Pulmonary artery endothelial cell (primary cell): ENCODE data around the gene NT5DC2. TPM values are rescaled to one million over a fixed set of nuclear protein-coding genes. Genes with fewer than 3 reads are reported as not detected.

ENCODE experiments used
- DNase-seq: peaks from one replicate; pipeline ENCODE4 v3.0.0-alpha.2; 2011; ENCODE audit warnings: low read depth, low spot score
- total RNA-seq: library from RNA; depleted of rRNA; stranded (reverse); fragments of >200 nt; gene quantifications from 2 replicates; pipeline ENCODE4 v1.2.3, GENCODE V29; 2014

Gene NT5DC2
- total RNA-seq, 1 donor from 2014 or later = 53.8 TPM

DNA sequence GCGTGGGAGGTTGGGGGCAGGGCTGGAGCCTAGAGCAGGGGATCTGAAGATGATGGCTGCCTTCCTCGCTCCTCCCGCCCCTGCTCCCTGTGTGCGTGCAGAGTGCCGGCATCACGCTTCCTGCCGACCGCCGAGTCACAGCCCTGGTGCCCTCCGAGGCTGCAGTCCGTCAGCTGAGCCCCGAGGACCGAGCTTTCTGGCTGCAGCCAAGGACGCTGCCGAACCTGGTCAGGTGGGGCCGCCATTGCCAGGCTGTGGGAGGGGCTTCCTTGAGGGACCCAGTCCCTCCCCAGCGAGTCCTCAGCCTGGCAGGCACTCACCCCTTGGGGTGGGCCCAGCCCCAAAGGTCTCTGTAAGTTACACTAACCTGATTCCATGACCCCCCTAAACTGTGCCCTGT lies 20.9 kb downstream of the NT5DC2 start:
- no peak for DNase-seq

DNA sequence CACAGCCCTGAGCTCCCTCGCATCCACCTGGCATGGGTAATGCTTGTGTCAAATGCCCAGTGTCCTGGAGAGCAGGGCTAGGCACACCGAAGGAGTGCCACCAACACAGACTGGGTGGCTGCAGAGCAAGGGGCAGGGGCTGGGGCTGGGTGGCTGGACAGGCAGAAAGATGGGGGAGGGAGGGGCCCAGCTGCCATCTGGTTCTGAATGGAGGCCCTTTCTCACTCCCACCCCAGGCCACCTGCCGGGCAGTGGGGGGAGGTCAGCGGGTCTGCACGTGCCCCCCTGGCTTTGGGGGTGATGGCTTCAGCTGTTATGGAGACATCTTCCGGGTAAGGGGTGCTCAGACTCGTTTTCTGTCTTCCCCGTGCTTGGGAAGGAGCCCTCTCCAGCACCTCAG lies 21.6 kb downstream of the NT5DC2 start:
- no peak for DNase-seq

DNA sequence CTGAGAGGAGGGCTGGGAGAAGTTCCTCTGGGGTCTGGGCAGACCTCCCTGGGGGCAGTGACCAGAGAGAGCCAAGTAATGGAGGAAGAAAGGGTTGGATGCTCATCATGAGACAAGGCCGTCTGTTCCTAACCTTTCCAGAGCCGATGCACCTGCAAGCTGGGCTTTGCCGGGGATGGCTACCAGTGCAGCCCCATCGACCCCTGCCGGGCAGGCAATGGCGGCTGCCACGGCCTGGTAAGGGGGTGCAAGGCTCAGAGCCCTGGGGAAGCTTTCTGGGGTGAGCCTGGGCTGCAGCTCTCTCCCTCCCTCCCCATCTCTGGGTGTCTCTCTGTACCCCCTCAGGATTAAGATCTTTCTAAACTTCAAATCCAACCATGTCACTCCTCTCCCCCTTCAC lies 22.1 kb downstream of the NT5DC2 start:
- no peak for DNase-seq

DNA sequence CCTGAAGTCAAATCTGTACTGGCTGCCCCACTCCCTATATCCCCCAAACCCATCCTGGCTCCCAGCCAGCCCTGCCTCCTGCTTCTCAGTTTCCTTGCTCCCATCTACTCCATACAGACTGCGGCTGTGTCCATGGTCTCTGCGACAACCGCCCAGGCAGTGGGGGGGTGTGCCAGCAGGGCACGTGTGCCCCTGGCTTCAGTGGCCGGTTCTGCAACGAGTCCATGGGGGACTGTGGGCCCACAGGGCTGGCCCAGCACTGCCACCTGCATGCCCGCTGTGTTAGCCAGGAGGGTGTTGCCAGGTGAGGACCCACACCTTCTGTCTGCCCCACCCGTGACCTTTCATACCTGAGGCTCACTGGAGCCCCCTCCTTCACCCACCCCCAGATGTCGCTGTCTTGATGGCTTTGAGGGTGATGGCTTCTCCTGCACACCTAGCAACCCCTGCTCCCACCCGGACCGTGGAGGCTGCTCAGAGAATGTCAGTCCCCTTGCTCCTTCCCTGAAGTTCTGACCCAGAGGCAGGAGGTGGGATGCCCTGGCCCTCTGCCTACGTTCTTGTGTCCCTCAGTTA lies 23.8 kb downstream of the NT5DC2 start:
- DNase-seq = no peak

DNA sequence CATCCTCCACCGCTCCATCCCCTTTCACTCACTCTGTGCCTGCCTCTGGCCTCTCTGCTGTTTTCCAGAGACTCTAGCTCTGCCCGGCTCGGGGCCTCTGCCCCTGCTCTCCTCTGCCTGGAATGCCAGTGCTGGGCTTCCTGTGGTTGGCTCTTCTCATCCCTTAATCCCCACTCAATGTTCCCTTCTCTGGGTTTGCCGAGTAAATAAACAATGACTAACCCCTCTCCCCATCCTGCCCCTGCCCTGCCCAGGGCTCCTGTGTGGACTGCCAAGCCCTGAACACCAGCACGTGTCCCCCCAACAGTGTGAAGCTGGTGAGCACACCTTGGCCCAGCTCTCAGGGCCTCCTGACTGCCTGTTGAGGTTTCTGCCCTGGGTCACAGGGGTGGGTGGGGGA lies 26.3 kb downstream of the NT5DC2 start:
- no peak for DNase-seq

DNA sequence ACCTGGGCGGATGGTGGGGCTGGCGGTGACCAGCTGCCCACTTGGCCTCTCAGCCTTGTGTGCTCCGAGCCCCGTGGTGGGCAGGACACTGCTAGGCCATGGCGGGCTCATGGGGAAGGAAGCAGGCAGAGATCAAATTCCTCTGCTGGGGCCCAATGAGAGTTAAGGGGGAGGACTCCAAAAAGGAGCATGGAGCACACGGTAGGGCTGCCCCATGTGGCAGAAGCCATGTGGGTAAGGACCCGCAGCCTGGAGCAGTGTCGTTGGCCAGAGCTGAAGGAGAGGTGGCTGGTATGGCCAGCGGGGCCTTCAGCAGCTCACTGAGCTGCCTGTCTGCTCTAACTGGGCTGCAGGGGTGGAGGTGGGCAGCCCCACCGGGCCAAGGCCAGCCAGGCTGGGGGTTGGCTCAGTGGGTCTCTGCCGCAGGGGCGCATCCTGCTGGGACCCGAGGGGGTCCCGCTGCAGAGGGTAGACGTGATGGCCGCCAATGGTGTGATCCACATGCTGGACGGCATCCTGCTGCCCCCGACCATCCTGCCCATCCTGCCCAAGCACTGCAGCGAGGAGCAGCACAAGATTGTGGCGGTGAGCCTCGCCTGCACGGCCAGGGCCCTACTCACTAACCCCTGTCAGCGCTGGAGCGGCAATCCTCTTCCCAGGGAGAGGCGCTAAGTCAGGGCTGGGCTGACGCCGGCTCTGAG lies 27.2 kb downstream of the NT5DC2 start:
- DNase-seq = no peak

DNA sequence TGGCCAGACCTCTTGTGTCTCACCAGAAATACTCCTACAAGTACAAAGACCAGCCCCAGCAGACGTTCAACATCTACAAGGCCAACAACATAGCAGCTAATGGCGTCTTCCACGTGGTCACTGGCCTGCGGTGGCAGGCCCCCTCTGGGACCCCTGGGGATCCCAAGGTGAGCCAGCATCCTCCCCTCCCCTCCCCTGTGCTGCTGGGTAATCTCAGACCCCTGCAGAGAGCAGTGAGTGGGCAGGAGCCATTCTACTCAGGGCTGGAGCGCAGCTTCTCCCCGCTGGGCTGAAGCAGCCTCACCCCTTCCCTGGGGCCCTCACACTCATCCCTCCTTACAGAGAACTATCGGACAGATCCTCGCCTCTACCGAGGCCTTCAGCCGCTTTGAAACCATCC lies 28.7 kb downstream of the NT5DC2 start:
- no peak for DNase-seq

DNA sequence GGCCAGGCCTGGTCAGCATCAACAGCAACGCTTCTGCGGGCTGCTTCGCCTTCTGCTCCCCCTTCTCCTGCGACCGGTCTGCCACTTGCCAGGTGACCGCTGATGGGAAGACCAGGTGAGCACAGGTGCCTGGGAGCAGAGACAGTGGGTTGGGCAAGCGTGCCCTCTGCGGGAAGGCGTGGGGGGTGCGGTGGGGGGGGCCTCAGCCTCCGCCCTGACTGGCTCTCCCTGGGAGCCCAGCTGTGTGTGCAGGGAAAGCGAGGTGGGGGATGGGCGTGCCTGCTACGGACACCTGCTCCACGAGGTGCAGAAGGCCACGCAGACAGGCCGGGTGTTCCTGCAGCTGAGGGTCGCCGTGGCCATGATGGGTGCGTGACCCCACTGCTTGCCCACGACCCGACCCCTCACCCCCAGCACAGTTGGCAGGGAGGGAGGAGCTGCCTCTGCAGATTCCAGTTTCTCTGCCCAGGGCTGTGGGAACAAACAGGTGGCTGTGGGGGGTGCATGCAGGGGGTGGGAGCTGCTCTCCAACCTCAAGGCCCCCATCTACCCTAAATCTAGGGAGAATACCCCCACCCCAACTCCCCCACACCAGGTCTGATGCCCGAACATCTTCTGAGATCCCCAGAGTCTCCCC lies 29.8 kb downstream of the NT5DC2 start:
- DNase-seq = no peak

DNA sequence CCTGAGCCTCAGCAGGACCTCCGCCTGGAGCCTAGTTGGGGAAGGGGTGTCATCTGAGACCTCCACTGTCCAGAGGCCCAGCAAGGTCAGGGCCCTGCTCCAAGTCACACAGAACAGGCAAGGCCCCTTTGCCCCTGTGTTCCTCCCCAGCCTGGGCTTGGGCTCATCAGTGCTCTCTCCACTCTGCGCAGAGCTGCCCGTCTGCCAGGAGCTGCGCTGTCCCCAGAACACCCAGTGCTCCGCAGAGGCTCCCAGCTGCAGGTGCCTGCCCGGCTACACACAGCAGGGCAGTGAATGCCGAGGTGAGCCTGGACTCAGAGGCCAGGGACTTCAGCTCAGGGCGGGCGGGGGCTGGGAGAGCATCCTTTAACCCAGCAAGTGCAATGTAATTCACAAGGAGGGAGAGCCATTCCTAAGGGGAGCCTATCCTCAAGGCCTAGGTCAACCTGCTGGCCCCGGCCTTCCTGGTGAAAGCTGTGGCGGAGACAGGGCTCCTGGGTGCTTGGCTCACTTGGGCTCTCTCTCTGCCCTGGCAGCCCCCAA lies 30.8 kb downstream of the NT5DC2 start:
- no peak for DNase-seq

DNA sequence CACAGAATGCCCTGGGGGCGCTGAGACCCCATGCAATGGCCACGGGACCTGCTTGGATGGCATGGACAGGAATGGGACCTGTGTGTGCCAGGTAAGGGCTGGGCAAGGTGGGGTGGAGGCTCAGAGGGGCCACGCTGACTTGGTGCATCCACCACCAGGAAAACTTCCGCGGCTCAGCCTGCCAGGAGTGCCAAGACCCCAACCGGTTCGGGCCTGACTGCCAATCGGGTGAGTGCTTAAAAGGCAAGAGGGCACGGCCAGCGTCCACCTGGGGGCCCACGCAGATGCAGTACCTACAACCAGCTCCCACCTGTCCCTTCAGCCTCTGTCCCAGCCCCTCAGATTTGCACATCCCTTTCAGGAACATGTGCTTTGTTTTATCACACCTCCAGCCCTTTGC lies 31.7 kb downstream of the NT5DC2 start:
- no peak for DNase-seq

DNA sequence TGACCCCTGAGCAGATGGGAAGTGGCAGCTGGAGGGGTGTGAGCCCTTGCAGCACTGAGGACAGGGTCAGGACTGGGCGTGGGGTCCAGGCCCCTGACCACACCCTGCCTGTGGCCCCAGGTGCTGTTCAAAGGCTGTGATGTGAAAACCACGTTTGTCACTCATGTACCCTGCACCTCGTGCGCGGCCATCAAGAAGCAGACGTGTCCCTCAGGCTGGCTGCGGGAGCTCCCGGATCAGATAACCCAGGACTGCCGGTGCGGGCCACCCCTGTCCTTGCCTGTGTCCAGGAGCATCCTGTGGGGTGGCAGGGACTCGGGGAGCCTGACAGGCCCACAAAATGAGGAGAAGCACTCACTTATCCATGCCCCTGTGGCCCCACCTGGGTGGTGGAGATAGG lies 32.6 kb downstream of the NT5DC2 start:
- no peak for DNase-seq

DNA sequence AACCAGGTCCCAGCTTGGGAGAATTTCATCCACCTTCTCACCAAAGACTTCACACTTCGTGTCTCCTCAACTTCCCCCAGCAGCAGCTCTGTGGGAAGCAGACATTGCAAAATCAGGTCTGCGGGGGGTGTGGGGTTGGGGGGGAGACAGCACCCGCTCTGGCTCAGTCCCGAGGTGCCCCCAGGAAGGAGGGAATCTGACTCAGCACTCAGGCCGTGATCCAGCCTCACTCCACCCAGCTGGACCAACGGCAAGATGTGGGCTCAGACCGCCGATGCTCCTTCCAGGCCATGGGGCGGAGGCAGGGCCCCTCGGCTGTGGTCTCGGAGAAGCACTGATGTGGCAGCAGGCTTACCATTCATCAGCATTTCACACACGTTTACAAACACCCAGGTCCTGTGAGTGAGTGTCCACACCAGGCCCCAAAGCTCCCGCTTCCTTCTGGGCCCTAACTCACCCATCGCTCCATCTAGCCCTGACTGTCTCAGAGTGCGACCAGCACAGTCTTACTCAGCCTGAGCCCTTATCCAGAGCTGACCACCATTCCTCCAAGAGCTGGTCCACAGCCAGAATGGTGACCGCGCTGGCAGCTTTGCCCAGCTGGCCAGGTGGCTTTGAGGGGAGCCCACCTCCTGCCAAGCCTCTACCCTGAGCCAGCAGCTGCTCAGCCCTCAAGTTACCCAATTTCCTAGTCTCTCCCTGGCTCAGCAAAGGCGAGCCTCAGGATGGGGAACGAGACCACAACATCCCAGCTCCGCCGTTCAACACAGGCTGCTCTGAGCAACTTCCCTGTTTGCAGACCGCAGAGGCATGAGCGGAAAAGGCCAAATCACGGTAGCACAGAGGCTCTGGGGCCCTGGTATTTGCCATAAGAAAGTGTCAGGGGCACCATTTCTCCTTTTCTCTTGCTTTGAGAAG lies 35.3 kb downstream of the NT5DC2 start:
- DNase-seq = no peak

DNA sequence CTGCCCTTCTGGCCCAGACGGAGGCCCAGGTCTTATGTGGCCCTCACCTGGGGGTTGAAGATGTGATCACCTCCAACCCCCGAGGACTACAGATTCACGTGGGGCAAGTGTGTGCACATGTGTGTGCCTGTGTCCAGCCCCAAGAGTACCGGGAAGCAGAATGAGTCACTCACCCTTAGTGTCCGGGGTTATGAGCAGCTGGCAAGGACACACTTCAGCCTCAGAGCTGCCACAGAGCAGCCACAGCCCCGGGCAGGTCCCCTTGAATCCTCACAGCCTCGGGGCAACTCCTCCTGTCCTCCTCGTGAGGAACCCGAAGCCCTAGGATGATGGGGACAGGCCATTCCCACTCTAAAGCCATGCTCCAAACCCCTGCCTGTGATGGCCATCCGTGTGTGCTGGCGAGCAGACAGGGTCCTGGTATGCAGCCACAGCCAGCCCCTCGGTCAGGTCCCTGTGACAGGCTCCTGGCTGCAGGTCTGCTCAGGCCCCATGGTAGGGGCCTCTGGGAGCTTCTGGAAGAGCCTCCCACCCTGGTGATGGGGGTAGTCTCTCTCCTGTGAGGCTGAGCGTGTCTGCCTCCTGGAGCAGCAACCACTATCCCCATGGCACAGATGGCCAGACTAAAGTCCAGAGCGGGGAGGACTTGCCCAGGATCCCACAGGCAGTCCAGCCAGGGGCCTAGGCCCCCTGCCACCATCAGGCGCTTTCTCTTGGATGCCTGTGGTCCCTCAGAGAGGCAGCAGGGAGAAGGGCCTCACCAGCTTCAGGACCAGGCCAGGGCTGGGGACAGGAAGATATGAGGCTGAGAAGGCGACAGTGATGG lies 37.7 kb downstream of the NT5DC2 start:
- peak; percentile 55 for DNase-seq

DNA sequence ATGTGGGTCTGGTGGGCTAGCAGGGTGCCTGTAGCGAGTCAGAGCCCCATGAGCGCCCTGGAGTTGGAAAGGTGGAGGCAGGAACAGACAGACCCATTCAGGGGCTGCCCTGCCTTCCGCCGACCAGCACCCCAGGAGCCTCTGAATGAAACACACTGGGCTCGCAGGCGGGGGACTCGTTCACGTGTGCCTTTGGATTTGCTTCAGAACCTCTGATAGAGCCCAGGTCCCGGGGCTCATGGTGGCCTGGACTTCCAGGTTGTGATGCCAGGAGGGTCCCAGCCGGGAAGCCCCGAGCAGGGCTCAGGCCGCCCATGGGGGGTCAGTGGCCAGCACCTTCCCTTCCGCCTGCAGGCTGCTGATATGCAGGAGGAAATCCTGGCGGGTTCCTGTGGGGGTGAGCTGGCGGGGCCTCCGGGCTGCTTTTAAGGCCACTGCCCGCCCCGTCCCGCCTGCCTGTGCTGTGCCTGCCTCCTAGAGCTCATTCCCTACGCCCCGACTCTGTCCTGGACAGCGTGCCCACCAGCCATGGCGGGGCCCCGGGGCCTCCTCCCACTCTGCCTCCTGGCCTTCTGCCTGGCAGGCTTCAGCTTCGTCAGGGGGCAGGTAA lies 38.7 kb downstream of the NT5DC2 start, which contains the start of gene STAB1:
STAB1 (plus strand) TSS at position 453 of the 610 bp plus-strand sequence; CDS start at position 529, 76 bp downstream.
- DNase-seq = peak; percentile 86

DNA sequence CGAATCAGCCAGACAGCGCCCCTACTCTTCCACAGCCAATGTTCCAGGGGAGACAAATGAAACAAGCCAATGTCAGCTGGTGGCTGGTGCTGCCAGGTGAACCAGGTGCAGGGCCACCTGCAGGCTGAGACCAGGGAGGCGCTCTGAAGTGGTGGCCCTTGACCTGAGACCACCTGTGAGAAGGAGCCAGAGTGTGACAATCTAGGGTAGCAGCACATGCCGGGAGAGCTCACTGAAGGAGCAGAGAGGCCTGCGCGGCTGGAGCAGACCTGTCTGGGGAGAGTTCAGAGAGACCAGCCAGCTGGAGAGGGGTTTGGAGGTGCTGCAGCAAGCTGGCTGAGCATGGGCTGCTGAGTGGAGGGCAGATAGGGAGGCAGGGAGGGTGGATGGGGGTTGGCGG lies 39.2 kb downstream of the NT5DC2 start:
- DNase-seq = no peak

DNA sequence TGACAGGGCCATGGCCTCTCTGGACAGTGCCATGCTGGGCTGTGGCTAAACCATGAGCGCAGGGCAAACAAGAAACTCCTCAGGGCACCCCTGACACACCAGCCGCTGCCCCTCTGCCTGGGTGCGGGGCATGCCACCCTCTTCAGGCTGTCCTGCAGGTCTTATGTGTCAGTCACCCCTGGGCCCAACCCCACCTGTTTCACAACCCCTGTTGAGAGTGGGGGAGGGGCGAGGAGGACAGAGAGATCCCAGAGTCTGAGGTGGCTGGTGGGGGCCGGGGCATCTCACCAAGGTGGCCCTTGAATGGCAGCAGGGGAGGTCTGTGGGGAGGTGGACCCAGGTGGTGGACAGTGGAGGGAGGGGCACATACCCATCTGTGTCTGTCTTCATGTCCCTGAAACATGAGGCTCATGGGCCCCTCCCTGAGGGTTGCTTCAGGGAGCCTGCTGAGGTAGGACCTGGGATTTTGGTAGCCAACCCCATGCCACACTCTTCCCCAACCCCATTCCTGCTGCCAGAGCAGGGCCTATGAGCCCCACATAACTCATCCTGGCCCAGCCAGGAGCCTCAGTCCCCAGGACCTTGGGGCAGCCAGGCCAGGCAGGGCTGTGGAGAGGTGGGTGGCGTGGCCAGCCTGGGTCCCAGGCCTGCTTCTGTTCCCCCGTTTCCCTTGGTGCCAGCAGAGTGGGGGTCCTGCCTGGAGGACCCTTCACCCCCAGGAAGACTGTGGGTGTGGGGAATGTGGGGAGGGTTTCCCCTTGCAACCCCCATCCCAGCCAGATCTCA lies 40.2 kb downstream of the NT5DC2 start:
- no peak for DNase-seq

DNA sequence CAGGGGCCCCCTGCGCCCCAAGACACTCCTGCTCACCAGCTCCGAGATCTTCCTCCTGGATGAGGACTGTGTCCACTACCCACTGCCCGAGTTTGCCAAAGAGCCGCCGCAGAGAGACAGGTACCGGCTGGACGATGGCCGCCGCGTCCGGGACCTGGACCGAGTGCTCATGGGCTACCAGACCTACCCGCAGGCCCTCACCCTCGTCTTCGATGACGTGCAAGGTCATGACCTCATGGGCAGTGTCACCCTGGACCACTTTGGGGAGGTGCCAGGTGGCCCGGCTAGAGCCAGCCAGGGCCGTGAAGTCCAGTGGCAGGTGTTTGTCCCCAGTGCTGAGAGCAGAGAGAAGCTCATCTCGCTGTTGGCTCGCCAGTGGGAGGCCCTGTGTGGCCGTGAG lies 41.6 kb downstream of the NT5DC2 start:
- no peak for DNase-seq

DNA sequence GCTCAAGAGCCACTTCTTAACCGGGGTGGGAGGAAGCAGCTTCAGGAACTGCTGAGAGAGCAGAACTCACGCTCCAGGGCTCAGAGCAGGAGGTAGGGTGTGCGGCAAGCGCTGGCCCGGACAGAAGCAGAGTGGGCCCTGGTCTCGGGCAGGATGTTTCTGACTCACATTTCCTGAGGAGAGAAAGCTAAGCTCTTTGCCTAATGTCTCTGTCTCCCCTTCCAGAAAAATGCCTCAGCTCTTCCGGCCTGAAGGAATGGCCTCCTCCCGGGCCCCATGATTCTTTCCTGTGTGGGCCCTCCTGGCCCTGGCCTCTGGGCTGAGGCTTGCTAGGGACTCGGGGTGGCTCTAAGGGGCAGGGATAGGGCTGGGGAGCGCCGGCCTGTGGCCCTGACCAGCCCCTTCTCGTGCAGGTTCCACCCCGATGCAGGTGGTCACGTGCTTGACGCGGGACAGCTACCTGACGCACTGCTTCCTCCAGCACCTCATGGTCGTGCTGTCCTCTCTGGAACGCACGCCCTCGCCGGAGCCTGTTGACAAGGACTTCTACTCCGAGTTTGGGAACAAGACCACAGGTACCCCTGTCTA lies 42.6 kb downstream of the NT5DC2 start:
- peak; percentile 81 for DNase-seq
